Peyer's patch (tissue), 4 donors: ENCODE data around the gene CPVL. TPM values are rescaled to one million over a fixed set of nuclear protein-coding genes. Genes with fewer than 3 reads are reported as not detected.

Experiments used
- DNase-seq, 3 donors: peaks; one replicate each; pipeline ENCODE4 v3.0.0-alpha.2; 2017 to 2019
- H3K27ac ChIP-seq, 4 donors: fragments of 200-600 bp; sonication (generic); one replicate each; pipeline ENCODE4 v1.5.1; 2016 to 2019
- H3K27me3 ChIP-seq, 2 donors: fragments of 200-600 bp; sonication (generic); one replicate each; pipeline ENCODE4 v1.5.1; 2019
- H3K36me3 ChIP-seq, 3 donors: fragments of 200-600 bp; sonication (generic); one replicate each; pipeline ENCODE4 v1.5.1; 2016 to 2019
- H3K4me1 ChIP-seq, 4 donors: fragments of 200-600 bp; sonication (generic); one replicate each; pipeline ENCODE4 v1.5.1; 2016 to 2019
- H3K4me3 ChIP-seq, 4 donors: fragments of 200-600 bp; sonication (generic); 1 replicate in 3 of 4; 2 replicates in 1 of 4; pipeline ENCODE4 v1.5.1; 2016 to 2019; ENCODE audit warnings: mild to moderate bottlenecking in 1 of 4
- H3K9me3 ChIP-seq, 4 donors: fragments of 200-600 bp; sonication (generic); one replicate each; pipeline ENCODE4 v1.5.1; 2016 to 2019; ENCODE audit warnings: mild to moderate bottlenecking in 1 of 4
- POLR2A ChIP-seq, 2 donors: fragments of 450-650 bp; IDR thresholded peaks; one replicate each; pipeline ENCODE4 v1.5.1; 2017; ENCODE audit warnings: antibody characterized with exemption in 2 of 2, mild to moderate bottlenecking in 2 of 2, moderate library complexity in 2 of 2
- total RNA-seq, 4 donors: library from RNA; depleted of rRNA; stranded (reverse); fragments of >200 nt; gene quantifications; one replicate each; pipeline ENCODE4 v1.1.0, GENCODE V29; 2016
- TF ChIP-seq, protein P1 (sequence below), 6 experiments: fragments of 450-650 bp in 4 of 6; fragments of 200-600 bp in 2 of 6; sonication (generic) in 1 of 6; IDR thresholded peaks; one replicate each; pipeline ENCODE4 v1.5.1; 2017 to 2019; ENCODE audit warnings: antibody characterized with exemption in 6 of 6, mild to moderate bottlenecking in 3 of 6, moderate library complexity in 1 of 6

The CPVL gene
- total RNA-seq, 4 donors from 2014 or later = 2.5 to 16.5 (median 8.0) TPM

- H3K4me1 ChIP-seq = no peaks in the 10 kb centered on the region
- no peak overlapping the region for H3K27ac ChIP-seq
- no peak for DNase-seq
- TF ChIP-seq, protein P1, sequence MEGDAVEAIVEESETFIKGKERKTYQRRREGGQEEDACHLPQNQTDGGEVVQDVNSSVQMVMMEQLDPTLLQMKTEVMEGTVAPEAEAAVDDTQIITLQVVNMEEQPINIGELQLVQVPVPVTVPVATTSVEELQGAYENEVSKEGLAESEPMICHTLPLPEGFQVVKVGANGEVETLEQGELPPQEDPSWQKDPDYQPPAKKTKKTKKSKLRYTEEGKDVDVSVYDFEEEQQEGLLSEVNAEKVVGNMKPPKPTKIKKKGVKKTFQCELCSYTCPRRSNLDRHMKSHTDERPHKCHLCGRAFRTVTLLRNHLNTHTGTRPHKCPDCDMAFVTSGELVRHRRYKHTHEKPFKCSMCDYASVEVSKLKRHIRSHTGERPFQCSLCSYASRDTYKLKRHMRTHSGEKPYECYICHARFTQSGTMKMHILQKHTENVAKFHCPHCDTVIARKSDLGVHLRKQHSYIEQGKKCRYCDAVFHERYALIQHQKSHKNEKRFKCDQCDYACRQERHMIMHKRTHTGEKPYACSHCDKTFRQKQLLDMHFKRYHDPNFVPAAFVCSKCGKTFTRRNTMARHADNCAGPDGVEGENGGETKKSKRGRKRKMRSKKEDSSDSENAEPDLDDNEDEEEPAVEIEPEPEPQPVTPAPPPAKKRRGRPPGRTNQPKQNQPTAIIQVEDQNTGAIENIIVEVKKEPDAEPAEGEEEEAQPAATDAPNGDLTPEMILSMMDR (IDR thresholded peaks at IDR 0.05) = no peak
- no peak for TF ChIP-seq POLR2A (IDR thresholded peaks at IDR 0.05)
- no peaks in the 10 kb centered on the region for H3K27me3 ChIP-seq
- H3K4me3 ChIP-seq = no peak overlapping the region
- H3K36me3 ChIP-seq = no peaks in the 10 kb centered on the region
- H3K9me3 ChIP-seq = no peaks in the 10 kb centered on the region
These were observed 36.4 kb downstream of the CPVL start for GRCh38 chr7:29109899-29110298.

DNA sequence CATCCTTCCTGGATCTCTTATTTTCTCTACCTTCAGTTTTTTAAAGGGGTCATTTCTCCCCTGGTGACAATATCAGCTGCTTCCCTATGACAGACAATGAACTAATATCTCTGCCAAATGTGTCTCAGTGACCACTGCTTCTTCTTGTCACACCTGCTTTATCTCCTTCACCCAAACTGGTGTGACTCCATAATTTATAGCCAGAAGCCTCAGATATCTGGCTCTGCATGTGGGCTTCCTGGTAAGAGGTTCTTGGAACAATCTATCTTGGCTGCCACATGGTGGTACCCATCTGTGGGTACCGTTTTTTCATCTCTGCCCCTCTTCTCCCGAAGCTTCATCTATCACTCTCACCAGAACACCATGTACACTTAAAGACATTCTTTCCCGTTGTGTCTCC, 37.0 kb downstream of the CPVL start:
- Histone ChIP-seq H3K36me3 (no peaks in the 10 kb centered on the region), H3K9me3 (no peaks in the 10 kb centered on the region), H3K4me3 (no peak overlapping the region), H3K27ac (no peak overlapping the region), H3K4me1 (no peaks in the 10 kb centered on the region), H3K27me3 (no peaks in the 10 kb centered on the region)
- no peak for TF ChIP-seq POLR2A (IDR thresholded peaks at IDR 0.05)
- TF ChIP-seq, protein P1 (IDR thresholded peaks at IDR 0.05) = no peak
- DNase-seq = no peak

GRCh38 chr7:29107056-29107455, 39.3 kb downstream of the CPVL start:
- no peaks in the 10 kb centered on the region for H3K36me3 ChIP-seq
- TF ChIP-seq POLR2A (IDR thresholded peaks at IDR 0.05) = no peak

DNA sequence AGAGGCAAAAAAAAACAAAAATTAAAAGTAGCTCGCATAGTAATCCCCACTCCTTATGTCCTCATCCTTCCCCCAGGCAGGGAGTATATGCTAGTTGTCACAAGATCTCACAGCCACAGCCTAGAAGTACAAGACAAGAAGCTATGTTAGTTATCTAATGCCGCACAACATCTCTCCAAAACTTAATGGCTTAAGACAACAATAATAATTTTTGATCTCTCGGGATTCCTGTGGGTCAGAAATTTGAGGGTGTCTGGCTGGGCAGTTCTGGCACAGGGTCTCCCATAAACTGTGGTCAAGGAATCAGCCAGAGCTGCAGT, 39.7 kb downstream of the CPVL start:
- DNase-seq = no peak
- no peaks in the 10 kb centered on the region for H3K36me3 ChIP-seq

More at GRCh38 chr7:29107056-29107455, 39.3 kb downstream of the CPVL start:
- Histone ChIP-seq H3K4me1 (no peaks in the 10 kb centered on the region), H3K27me3 (no peaks in the 10 kb centered on the region), H3K4me3 (no peak overlapping the region), H3K9me3 (no peaks in the 10 kb centered on the region), H3K27ac (no peak overlapping the region)
- DNase-seq = no peak

DNA sequence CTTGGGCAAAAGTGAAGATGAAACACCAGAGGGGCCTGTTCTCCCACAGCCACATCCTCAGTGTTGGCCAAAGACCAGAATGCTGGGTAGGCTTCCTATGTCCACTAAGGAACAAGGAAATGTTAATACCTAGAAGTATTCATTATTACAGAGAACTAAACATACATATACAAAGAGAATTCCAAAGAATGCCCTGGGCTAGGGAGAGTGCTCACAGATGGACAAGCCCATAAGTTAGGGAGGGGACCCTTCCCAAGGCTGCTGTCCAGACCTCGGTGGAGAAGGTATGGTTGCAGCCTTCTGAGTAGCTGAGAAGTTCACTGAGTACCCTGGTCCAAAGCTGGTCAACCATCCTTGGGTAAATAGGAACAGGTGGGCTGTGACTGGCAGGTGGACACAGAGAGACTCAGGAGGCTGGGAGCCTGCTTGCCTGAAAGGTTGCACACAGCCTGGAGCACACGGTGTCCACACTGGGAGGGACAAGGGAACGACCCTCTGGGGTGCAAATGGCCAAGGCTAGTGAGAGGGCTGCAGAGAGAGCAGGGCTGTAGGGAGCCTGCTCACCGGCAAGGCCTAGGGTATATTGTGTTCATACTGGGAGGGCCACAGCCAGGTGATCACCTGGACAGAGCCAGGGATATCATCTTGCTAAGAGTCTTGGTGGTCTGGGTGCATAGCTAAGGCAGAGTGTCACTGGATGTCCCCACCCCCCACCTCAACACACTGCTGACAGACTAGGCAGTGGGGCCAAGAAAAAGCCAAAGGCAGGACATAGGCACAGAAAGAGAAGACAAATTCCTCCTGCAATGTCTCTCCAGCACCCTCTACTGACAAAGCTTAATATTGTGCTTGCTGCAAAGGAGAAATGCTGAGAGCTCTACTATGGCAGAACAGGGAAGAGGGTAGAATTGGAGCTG, 40.3 kb downstream of the CPVL start:
- TF ChIP-seq POLR2A (IDR thresholded peaks at IDR 0.05) = no peak
- TF ChIP-seq, protein P1 (IDR thresholded peaks at IDR 0.05) = peak in 5 of 6 experiments; percentile 24 to 84 (median 80)

More for the DNA sequence above, 39.7 kb downstream of the CPVL start:
- TF ChIP-seq, protein P1 (IDR thresholded peaks at IDR 0.05) = no peak
- no peak overlapping the region for H3K27ac ChIP-seq
- H3K9me3 ChIP-seq = no peaks in the 10 kb centered on the region
- no peaks in the 10 kb centered on the region for H3K27me3 ChIP-seq
- H3K4me1 ChIP-seq = no peaks in the 10 kb centered on the region
- H3K4me3 ChIP-seq = no peak overlapping the region

GRCh38 chr7:29105191-29105590, 41.1 kb downstream of the CPVL start:
- DNase-seq = no peak
- Histone ChIP-seq H3K9me3 (no peaks in the 10 kb centered on the region), H3K4me1 (no peaks in the 10 kb centered on the region), H3K36me3 (no peaks in the 10 kb centered on the region), H3K4me3 (no peak overlapping the region), H3K27me3 (no peaks in the 10 kb centered on the region), H3K27ac (no peak overlapping the region)
- no peak for TF ChIP-seq POLR2A (IDR thresholded peaks at IDR 0.05)
- TF ChIP-seq, protein P1 (IDR thresholded peaks at IDR 0.05) = no peak

More for the DNA sequence above, 40.3 kb downstream of the CPVL start:
- Histone ChIP-seq H3K27ac (no peak overlapping the region), H3K36me3 (no peaks in the 10 kb centered on the region), H3K9me3 (no peaks in the 10 kb centered on the region), H3K27me3 (no peaks in the 10 kb centered on the region), H3K4me3 (no peak overlapping the region), H3K4me1 (no peaks in the 10 kb centered on the region)
- DNase-seq = no peak
